Activated CD4-positive, CD25-positive, alpha-beta regulatory T cell treated with anti-CD3 and anti-CD28 coated beads, Interleukin-2, amount 50 U/mL, for 16 hours (primary cell): ENCODE data around the gene CNPY4.

Experiments
- DNase-seq: peaks from one replicate; pipeline ENCODE4 v3.0.0-alpha.2; 2020; ENCODE audit warnings: low read depth, low spot score

CNPY4 gene

GRCh38 chr7:100119072-100119969, at the start of gene CNPY4, which contains the start of gene TAF6:
CNPY4 (plus strand) TSS chr7:100119634; CDS start chr7:100119745, 111 bp downstream.
TAF6 (minus strand) TSS chr7:100119358; CDS start chr7:100114209, 5,149 bp downstream.
- peak; percentile 90 for DNase-seq

GRCh38 chr7:100069991-100070390, 49.4 kb upstream of the CNPY4 start:
- DNase-seq, result no peak

GRCh38 chr7:100071018-100071723, 48.3 kb upstream of the CNPY4 start:
- DNase-seq, result no peak

GRCh38 chr7:100072462-100072861, 47.0 kb upstream of the CNPY4 start:
- DNase-seq, result no peak

DNA sequence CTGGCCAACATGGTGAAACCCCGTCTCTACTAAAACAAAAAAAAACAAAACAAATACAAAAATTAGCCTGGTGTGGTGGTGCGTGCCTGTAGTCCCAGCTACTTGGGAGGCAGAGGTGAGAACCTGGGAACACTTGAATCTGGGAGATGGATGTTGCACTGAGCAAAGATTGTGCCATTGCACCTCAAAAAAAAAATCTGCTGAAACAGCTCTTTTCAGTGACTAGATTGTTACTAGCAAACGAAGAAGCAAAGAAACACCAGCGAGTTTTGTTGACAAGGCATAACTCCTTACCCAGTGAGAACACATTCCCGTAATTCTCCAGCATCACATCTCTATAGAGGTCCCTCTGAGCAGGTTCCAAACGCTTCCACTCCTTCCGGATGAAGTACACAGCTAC, 44.6 kb upstream of the CNPY4 start:
- DNase-seq, result no peak

- DNase-seq, result no peak
Measured at GRCh38 chr7:100075418-100075817, 44.0 kb upstream of the CNPY4 start.

DNA sequence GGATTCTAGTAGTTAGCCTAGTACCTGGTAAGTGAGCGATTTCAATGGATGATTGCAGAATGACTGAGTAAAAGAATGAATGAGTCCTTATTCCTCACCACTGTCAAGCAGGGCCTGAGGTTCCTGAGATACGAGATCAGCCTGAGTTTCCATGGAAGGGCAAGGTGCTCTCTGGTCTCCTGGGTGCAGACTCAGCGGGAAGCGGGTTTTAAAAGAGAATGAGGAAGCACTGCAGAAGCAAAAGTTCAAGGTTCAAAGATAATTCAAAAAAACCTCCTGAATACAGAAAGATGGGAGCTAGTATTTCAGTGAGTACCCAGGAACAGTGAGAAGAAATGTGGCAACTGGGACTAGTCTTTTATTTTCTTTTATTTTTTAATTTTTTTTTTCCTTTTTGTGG, 42.2 kb upstream of the CNPY4 start:
- no peak for DNase-seq

GRCh38 chr7:100079024-100079560, 40.3 kb upstream of the CNPY4 start:
- DNase-seq, result no peak

DNA sequence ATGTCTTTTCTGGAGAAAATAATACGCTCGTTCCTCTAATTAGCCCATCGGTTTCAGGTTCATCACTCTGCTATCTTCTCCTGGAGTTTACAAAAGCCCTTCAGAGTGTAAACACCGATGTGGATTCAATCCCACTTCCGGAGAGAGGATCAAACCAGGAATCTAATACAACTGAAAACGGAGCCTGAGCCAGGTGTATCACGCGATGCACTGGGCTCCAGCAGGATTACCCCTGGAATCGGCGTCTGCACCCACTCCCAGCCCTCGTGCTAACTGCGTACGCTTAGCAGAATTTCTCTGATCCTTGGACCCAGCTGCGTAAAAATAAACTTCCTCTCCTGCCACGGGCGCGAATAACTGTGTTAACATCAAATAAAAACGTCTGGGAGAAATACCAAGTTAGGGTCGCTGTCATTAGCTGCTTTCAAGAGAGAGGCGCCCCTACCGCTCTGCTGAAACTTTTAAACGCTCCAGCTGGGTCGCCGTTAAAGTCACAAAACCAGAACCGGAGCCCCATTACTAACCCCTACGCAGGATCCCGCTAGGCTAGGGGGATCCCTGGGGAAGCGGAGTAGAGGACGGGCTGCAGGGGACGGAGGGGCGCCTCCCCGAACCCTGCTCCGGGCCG, 38.4 kb upstream of the CNPY4 start:
- DNase-seq, result no peak

DNA sequence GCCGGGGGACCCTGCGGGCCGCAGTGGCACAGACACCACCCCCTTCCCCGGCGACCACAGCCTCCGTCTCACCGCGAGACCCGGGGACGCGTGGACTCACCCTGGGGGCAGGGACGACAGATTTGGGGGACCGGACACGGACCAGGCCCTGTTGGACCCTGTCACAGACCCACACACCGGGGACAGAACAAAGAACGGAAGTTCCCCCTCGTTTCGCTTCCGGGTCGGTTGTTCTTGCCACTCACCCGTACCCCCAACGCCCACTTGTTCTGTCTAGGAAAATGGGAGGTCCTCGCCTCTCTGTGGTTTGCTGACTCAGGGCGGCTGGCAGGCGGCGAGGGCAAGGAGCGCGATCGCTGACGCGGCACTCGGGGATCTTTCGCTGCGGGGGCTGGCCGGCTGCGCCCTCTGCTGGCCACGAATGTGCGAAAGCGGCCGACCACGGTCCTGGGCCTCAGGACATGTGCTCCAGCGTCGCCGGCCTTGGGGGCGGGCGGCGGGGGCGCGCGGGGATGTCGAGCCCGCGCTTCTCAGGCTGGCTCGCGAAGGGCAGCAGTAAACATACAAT, 37.8 kb upstream of the CNPY4 start, which contains the start of gene ZNF3:
TSS of gene ZNF3 (minus strand) at position 189 of the 568 bp plus-strand sequence. CDS start 4,366 bp downstream, outside the sequence.
- peak; percentile 96 for DNase-seq

DNA sequence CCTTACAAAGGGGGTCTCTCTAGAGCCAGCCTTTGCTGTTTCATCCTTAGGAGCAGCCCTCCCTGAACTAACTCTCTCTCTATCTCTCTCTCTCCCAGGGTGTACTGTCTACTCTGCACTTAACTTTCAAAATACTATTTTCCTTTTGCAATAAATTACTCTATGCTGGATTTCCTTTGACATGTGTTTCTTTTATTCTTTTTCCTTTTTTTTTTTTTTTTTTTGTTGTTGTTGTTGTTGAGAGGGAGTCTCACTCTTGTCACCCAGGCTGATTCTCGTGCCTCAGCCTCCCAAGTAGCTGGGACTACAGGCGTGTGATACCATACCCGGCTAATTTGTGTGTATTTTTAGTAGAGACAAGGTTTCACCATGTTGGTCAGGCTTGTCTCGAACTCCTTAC, 36.5 kb upstream of the CNPY4 start:
- no peak for DNase-seq

GRCh38 chr7:100085515-100085914, 33.9 kb upstream of the CNPY4 start:
- DNase-seq, result no peak

GRCh38 chr7:100087055-100087750, 32.2 kb upstream of the CNPY4 start:
- no peak for DNase-seq

DNA sequence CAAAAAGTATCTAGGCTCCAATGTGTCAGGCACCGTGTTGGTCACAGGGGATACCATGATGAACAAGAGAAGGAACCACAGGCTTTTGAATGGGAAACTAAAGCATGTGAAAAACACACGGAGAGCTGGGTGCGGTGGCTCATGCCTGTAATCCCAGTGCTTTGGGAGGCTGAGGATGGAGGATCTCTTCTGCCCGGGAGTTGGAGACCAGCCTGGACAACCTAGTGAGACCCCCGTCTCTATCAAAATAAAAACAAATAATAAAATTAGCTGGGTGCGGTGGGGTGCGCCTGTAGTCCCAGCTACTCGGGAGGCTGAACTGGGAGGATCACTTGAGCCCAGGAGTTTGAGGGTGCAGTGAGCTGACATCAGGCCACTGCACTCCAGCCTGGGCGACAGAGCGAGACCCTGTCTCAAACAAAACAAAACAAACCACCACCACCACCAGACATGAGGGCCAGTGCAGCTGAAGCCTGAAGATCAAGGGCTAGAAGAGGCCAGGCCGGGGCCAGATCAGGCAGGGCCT, 31.3 kb upstream of the CNPY4 start:
- DNase-seq, result no peak

DNA sequence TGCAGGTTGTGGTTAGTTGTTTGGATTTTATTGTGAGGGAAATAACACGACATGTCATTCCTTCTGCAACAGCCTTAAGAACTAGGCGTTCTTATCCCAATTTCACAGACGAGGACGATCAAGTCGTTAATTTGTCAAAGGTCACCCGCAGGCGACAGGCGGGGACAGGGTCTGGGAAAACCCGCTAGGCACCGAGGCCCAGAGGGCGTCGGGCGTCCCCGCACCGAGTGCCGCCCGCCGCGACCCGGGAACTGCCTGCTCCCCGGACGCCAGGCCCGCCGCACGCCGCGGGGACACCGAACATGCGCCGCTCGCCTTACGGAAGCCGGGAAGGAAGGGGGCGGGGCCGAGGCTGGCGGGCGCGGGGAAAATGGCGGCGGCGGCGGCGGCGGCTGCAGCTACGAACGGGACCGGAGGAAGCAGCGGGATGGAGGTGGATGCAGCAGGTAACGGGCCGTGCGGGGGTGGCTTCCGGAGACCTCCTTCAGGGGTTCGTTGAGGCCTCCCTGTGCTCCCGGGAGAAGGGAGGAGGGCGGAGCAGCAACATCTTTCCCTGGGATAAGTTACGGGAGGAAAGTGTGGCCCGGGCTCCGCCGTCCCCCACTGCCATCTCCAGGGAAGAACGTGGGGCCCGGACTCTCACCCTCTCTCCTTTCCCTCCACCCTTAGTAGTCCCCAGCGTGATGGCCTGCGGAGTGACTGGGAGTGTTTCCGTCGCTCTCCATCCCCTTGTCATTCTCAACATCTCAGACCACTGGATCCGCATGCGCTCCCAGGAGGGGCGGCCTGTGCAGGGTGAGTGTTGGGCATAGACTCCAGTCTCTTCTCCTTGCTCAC, 30.6 kb upstream of the CNPY4 start, which contains the start of gene COPS6:
TSS of gene COPS6 (plus strand) at position 349 of the 837 bp plus-strand sequence. CDS start at position 371, 22 bp downstream.
- peak; percentile 76 for DNase-seq

DNA sequence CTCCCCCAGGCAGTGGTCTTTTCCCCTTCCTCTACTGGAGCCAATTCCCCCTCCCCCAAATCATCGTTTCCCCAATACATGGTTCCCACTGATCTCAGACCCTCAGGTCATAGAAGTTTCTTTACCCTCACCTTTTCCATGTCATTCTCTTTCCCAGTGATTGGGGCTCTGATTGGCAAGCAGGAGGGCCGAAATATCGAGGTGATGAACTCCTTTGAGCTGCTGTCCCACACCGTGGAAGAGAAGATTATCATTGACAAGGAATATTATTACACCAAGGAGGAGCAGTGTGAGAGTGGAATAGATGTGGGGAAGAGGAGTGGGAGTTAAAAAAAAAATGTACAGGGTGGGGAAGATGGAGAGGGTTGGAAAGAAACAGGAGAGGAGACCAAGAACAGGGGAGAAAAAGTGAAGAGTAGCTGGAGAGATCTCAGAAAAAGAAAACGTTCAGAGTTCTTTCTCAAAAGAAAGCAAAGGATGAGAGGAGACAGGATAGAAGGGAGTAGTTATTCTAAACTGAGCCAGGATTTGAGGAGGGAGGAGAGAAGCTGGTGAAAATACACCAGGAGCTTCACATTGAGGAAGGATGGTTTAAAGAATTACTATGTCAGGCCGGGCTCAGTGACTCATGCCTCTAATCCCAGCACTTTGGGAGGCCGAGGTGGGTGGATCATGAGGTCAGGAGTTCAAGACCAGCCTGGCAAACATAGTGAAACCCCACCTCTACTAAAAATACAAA, 29.8 kb upstream of the CNPY4 start:
- no peak for DNase-seq

DNA sequence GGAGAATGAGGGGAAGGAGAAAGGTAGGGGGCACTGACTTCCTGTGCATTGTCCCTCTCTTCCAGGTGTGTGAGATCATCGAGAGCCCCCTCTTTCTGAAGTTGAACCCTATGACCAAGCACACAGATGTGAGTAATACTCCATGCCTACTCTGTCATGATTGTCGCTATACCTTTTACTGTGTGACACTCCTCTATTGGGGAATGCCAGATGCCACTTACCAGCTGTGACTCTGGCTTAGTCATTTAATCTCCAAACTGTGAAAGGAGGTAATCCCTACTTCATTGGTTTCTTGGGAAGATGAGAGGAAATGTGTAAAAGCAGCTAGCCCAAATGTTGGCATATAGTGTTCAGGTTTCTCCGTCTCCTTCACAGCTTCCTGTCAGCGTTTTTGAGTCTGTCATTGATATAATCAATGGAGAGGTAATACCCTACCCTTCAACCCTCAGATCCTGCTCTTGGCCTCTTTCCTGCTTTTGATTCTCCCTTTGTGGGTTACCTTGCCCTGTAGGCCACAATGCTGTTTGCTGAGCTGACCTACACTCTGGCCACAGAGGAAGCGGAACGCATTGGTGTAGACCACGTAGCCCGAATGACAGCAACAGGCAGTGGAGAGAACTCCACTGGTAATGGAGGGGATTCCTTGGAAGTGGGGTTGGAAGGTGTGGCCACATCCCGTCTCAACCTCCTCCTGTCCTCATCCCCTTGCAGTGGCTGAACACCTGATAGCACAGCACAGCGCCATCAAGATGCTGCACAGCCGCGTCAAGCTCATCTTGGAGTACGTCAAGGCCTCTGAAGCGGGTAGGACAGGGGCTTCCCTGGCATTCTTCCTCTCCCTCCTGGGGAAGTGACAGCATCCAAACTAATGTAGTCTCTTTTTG, 28.7 kb upstream of the CNPY4 start:
- DNase-seq, result no peak
